HL-60 (cell line): ENCODE data around the gene TBC1D3E.
"Not testable (repeated sequence)": the region's sequence is repeated elsewhere in the genome, so short reads cannot be mapped to it uniquely, and the experiment has no call there.

Source experiments
- GABPA ChIP-seq: IDR thresholded peaks from 2 replicates; pipeline ENCODE4 v1.6.1; 2012; ENCODE audit warnings: low read depth
- POLR2AphosphoS5 ChIP-seq: IDR thresholded peaks from 2 replicates; pipeline ENCODE4 v1.6.1; 2012; ENCODE audit warnings: low read depth
- SPI1 ChIP-seq: IDR thresholded peaks from 2 replicates; pipeline ENCODE4 v1.6.1; 2012; ENCODE audit warnings: low read depth, mild to moderate bottlenecking, borderline replicate concordance
- TF ChIP-seq, protein P1 (sequence below): IDR thresholded peaks from one replicate; pipeline ENCODE4 v1.5.1; 2011; ENCODE audit warnings: low read length, control low read depth, inconsistent platforms; ENCODE audit not compliant: insufficient read depth

GRCh38 chr17:38099262-38099661, 28.5 kb upstream of the TBC1D3E start:
- TF ChIP-seq, protein P1, sequence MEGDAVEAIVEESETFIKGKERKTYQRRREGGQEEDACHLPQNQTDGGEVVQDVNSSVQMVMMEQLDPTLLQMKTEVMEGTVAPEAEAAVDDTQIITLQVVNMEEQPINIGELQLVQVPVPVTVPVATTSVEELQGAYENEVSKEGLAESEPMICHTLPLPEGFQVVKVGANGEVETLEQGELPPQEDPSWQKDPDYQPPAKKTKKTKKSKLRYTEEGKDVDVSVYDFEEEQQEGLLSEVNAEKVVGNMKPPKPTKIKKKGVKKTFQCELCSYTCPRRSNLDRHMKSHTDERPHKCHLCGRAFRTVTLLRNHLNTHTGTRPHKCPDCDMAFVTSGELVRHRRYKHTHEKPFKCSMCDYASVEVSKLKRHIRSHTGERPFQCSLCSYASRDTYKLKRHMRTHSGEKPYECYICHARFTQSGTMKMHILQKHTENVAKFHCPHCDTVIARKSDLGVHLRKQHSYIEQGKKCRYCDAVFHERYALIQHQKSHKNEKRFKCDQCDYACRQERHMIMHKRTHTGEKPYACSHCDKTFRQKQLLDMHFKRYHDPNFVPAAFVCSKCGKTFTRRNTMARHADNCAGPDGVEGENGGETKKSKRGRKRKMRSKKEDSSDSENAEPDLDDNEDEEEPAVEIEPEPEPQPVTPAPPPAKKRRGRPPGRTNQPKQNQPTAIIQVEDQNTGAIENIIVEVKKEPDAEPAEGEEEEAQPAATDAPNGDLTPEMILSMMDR = not testable (repeated sequence)
- not testable (repeated sequence) for TF ChIP-seq GABPA, POLR2AphosphoS5, SPI1
